ENCODE measurements around the gene KRTAP19-1. TPM values are rescaled to one million over a fixed set of nuclear protein-coding genes. Genes with fewer than 3 reads are reported as not detected.

KRTAP19-1 gene
- total RNA-seq, 4 donors from 2014 or later: not detected

DNA sequence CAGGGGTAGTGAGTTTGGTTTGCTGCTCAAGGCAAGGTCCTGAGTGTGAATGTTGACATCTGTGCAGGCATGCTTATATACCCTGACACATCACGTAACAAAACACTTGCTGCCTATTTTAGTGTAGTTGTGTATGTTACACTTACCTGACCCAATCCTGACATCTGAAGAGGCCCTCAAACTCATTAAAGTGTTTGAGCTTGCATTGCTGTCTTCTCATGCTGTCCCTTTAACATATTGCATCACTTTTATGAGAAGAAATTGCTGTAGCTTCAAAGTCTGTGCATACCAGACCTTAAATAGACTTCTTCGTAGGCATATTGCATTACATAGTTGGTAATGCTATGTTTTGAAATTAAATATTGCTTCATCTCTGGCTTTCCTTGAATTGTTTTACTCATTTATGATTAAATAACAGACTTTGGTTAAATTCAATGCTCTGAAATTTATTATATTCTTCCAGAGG, 11.8 kb upstream of the KRTAP19-1 start, which contains the start of gene KRTAP19-3:
KRTAP19-3 (minus strand) TSS at position 51 of the 466 bp plus-strand sequence. CDS start 56 bp downstream, outside the sequence.
- H3K9me3 ChIP-seq: no peaks in the 10 kb centered on the region
- no peaks in the 10 kb centered on the region for H3K36me3 ChIP-seq
- no peak for DNase-seq
- intact Hi-C loops (cut with DNase I; ENCODE audit: low total_unique reads) (no loop called here), in situ Hi-C loops (cut with MboI; ENCODE audit: low sequenced_read_pairs in 4 of 4) (no loop called here)
- TF ChIP-seq, protein P1, sequence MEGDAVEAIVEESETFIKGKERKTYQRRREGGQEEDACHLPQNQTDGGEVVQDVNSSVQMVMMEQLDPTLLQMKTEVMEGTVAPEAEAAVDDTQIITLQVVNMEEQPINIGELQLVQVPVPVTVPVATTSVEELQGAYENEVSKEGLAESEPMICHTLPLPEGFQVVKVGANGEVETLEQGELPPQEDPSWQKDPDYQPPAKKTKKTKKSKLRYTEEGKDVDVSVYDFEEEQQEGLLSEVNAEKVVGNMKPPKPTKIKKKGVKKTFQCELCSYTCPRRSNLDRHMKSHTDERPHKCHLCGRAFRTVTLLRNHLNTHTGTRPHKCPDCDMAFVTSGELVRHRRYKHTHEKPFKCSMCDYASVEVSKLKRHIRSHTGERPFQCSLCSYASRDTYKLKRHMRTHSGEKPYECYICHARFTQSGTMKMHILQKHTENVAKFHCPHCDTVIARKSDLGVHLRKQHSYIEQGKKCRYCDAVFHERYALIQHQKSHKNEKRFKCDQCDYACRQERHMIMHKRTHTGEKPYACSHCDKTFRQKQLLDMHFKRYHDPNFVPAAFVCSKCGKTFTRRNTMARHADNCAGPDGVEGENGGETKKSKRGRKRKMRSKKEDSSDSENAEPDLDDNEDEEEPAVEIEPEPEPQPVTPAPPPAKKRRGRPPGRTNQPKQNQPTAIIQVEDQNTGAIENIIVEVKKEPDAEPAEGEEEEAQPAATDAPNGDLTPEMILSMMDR (IDR thresholded peaks at IDR 0.05 in 4 of 5, conservative IDR thresholded peaks at IDR 0.05 in 1 of 5): no peak
- TF ChIP-seq POLR2A (IDR thresholded peaks at IDR 0.05): no peak
- H3K27me3 ChIP-seq: no peaks in the 10 kb centered on the region
- no peak within 1 kb of the TSS for H3K27ac ChIP-seq
- no peak within 1 kb of the TSS for H3K4me3 ChIP-seq
- no peaks in the 10 kb centered on the region for H3K4me1 ChIP-seq
- peak in 1 of 2 donors; percentile 69 for ATAC-seq

DNA sequence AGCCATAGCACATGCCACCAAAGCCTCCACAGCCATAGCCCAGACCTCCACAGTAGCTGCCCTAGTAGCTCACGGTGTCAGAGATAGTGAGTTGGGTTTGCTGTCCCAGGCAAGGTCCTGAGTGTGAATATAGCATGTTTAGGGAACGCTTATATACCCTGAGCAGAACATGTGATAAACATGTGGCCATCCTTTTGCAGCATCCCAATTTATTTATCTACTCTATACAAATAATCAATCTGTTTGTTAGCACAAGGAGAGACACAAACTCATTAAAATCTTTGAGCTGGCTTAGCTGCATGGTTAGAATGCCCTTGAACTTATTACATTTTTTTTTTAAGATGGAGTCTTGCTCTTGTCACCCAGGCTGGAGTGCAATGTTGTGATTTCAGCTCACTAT, 7.2 kb upstream of the KRTAP19-1 start, which contains the start of gene KRTAP19-2:
KRTAP19-2 (minus strand) TSS at position 101 of the 400 bp plus-strand sequence; CDS start at position 13, 88 bp downstream.
- Histone ChIP-seq H3K36me3 (no peaks in the 10 kb centered on the region), H3K4me3 (no peak within 1 kb of the TSS), H3K9me3 (no peaks in the 10 kb centered on the region), H3K27ac (no peak within 1 kb of the TSS), H3K4me1 (no peaks in the 10 kb centered on the region), H3K27me3 (no peaks in the 10 kb centered on the region)
- in situ Hi-C loops (cut with MboI; ENCODE audit: low sequenced_read_pairs in 4 of 4) (no loop called here), intact Hi-C loops (cut with DNase I; ENCODE audit: low total_unique reads) (no loop called here)
- ATAC-seq (no peak), DNase-seq (no peak)
- no peak for TF ChIP-seq POLR2A (IDR thresholded peaks at IDR 0.05)
- TF ChIP-seq, protein P1 (IDR thresholded peaks at IDR 0.05 in 4 of 5, conservative IDR thresholded peaks at IDR 0.05 in 1 of 5): no peak

DNA sequence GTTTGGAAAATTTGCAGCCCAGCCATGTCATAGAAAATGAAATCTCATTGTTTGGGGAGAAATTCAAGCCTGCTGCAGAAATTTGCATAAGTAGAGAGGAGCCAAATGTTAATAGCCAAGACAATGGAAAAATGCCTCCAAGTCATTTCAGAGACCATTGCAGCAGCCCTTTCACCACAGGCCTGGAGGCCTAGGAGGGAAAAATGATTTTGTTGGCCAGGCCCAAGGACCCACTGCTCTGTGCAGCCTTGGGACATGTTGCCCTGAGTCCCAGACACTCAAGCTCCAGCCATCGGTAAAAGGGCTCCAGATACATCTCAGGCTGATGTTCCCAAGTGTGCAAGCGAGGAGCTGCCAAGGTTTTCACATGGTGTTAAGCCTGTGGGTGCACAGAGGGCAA, 6.0 kb upstream of the KRTAP19-1 start:
- Histone ChIP-seq H3K4me1 (no peaks in the 10 kb centered on the region), H3K9me3 (no peaks in the 10 kb centered on the region), H3K27ac (no peak overlapping the region), H3K27me3 (no peaks in the 10 kb centered on the region), H3K36me3 (no peaks in the 10 kb centered on the region), H3K4me3 (no peak overlapping the region)
- in situ Hi-C loops (cut with MboI; ENCODE audit: low sequenced_read_pairs in 4 of 4) (no loop called here), intact Hi-C loops (cut with DNase I; ENCODE audit: low total_unique reads) (no loop called here)
- TF ChIP-seq, protein P1 (IDR thresholded peaks at IDR 0.05 in 4 of 5, conservative IDR thresholded peaks at IDR 0.05 in 1 of 5): no peak
- no peak for TF ChIP-seq POLR2A (IDR thresholded peaks at IDR 0.05)
- ATAC-seq: no peak
- no peak for DNase-seq

DNA sequence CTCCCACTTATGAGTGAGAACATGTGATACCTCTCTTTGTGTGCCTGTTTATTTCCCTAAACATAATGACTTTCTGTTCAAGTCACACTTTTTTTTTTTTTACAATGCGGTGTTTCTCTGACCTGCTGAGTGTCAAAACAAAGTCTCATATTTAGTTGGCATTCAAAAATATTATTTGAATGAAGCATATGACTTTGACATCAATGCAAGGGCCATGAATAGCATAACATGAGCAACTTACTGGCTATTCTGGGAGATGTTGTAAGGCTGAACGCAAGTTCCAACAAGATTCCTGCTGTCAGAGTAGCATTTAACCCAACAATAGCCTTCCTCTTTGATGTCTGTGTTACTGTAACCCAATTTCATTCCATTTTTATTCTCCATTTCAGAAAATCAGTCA, 2.0 kb upstream of the KRTAP19-1 start:
- intact Hi-C loops (cut with DNase I; ENCODE audit: low total_unique reads): no loop called here
- H3K27me3 ChIP-seq: no peaks in the 10 kb centered on the region
- ATAC-seq: peak in 1 of 2 donors; percentile 65

More for the DNA sequence above, 2.0 kb upstream of the KRTAP19-1 start:
- no peak for TF ChIP-seq POLR2A (IDR thresholded peaks at IDR 0.05)
- TF ChIP-seq, protein P1 (IDR thresholded peaks at IDR 0.05 in 4 of 5, conservative IDR thresholded peaks at IDR 0.05 in 1 of 5): no peak
- H3K36me3 ChIP-seq: no peaks in the 10 kb centered on the region
- H3K4me3 ChIP-seq: no peak overlapping the region
- H3K9me3 ChIP-seq: no peaks in the 10 kb centered on the region
- in situ Hi-C loops (cut with MboI; ENCODE audit: low sequenced_read_pairs in 4 of 4): no loop called here
- H3K4me1 ChIP-seq: no peaks in the 10 kb centered on the region
- DNase-seq: no peak
- H3K27ac ChIP-seq: peak overlapping the region in 2 of 4 donors; percentile 22 to 33
